MM.1S (cell line): ENCODE results near the gene IPCEF1.

ENCODE experiments used
- DNase-seq: peaks from one replicate; pipeline ENCODE4 v3.0.0-alpha.2; 2015
- H2AFZ ChIP-seq: fragments of 300-600 bp; sonication (generic); 2 replicates; pipeline ENCODE4 v1.6.0; 2016; ENCODE audit warnings: antibody characterized with exemption, low read length
- H3F3A ChIP-seq: fragments of 300-600 bp; sonication (generic); 2 replicates; pipeline ENCODE4 v1.6.1; 2016; ENCODE audit warnings: mild to moderate bottlenecking, antibody characterized with exemption, low read length, moderate library complexity, mixed read lengths; ENCODE audit not compliant: insufficient read depth
- H3K27ac ChIP-seq: fragments of 300-600 bp; sonication (generic); 2 replicates; pipeline ENCODE4 v1.5.1; 2016; ENCODE audit warnings: mild to moderate bottlenecking, low read length
- H3K27me3 ChIP-seq: fragments of 300-600 bp; sonication (generic); replicated peaks from 2 replicates; pipeline ENCODE4 v1.6.0; 2016; ENCODE audit warnings: low read length; ENCODE audit not compliant: insufficient read depth
- H3K36me3 ChIP-seq: fragments of 300-600 bp; sonication (generic); replicated peaks from 2 replicates; pipeline ENCODE4 v1.6.1; 2016; ENCODE audit warnings: mild to moderate bottlenecking, low read length, mixed read lengths; ENCODE audit not compliant: insufficient read depth
- H3K4me1 ChIP-seq: fragments of 300-600 bp; sonication (generic); 2 replicates; pipeline ENCODE4 v1.6.1; 2016; ENCODE audit warnings: low read length, mixed read lengths
- H3K4me2 ChIP-seq: fragments of 300-600 bp; sonication (generic); 2 replicates; pipeline ENCODE4 v1.6.0; 2016; ENCODE audit warnings: low read depth, low read length
- H3K4me3 ChIP-seq: fragments of 300-600 bp; sonication (generic); 2 replicates; pipeline ENCODE4 v1.5.1; 2016; ENCODE audit warnings: low read length, mixed read lengths
- H3K79me2 ChIP-seq: fragments of 300-600 bp; sonication (generic); 2 replicates; pipeline ENCODE4 v1.6.1; 2016; ENCODE audit warnings: mixed run types, low read length, mixed read lengths
- H3K9ac ChIP-seq: fragments of 300-600 bp; sonication (generic); 2 replicates; pipeline ENCODE4 v1.6.1; 2016; ENCODE audit warnings: low read length, mixed read lengths
- H3K9me2 ChIP-seq: fragments of 300-600 bp; sonication (generic); replicated peaks from 2 replicates; pipeline ENCODE4 v1.6.1; 2016; ENCODE audit warnings: mild to moderate bottlenecking, low read length, mixed read lengths; ENCODE audit not compliant: insufficient read depth
- H3K9me3 ChIP-seq: fragments of 300-600 bp; sonication (generic); replicated peaks from 2 replicates; pipeline ENCODE4 v1.6.1; 2016; ENCODE audit warnings: mild to moderate bottlenecking, low read length, mixed read lengths; ENCODE audit not compliant: insufficient read depth
- H4K20me1 ChIP-seq: fragments of 300-600 bp; sonication (generic); 2 replicates; pipeline ENCODE4 v1.6.1; 2016; ENCODE audit warnings: mild to moderate bottlenecking, low read length, moderate library complexity, mixed read lengths; ENCODE audit not compliant: insufficient read depth
- CTCF ChIP-seq: fragments of 300-600 bp; sonication (generic); IDR thresholded peaks from 2 replicates; pipeline ENCODE4 v1.5.1; 2016; ENCODE audit warnings: antibody characterized with exemption, low read length, mixed read lengths
- EZH2 ChIP-seq: fragments of 300-600 bp; sonication (generic); optimal IDR thresholded peaks from 2 replicates; pipeline ENCODE3; 2017; ENCODE audit warnings: low read depth, mild to moderate bottlenecking, antibody characterized with exemption, low read length, mixed read lengths
- EZH2phosphoT487 ChIP-seq: fragments of 300-600 bp; sonication (generic); IDR thresholded peaks from 2 replicates; pipeline ENCODE4 v1.6.1; 2018; ENCODE audit warnings: antibody characterized with exemption, low read length

The IPCEF1 gene

GRCh38 chr6:154230393-154230792 lies 126.2 kb downstream of the IPCEF1 start:
- Histone ChIP-seq H3K9me2 (no peaks in the 10 kb centered on the region), H3K4me2 (no peak overlapping the region), H3K9me3 (no peaks in the 10 kb centered on the region), H4K20me1 (no peaks in the 10 kb centered on the region), H2AFZ (no peak overlapping the region), H3K36me3 (no peaks in the 10 kb centered on the region), H3K4me3 (no peak overlapping the region), H3K79me2 (no peaks in the 10 kb centered on the region), H3K27ac (no peak overlapping the region), H3K9ac (no peak overlapping the region), H3K27me3 (no peaks in the 10 kb centered on the region), H3K4me1 (no peaks in the 10 kb centered on the region), H3F3A (no peaks in the 10 kb centered on the region)
- TF ChIP-seq EZH2, result no peak
- TF ChIP-seq EZH2phosphoT487, result no peak
- TF ChIP-seq CTCF, result no peak
- DNase-seq, result no peak

- TF ChIP-seq CTCF, result no peak
- no peak for TF ChIP-seq EZH2phosphoT487
- TF ChIP-seq EZH2, result no peak
- no peak overlapping the region for H3K27ac ChIP-seq
- no peaks in the 10 kb centered on the region for H3K4me1 ChIP-seq
- no peak for DNase-seq
- peak overlapping the region; percentile 29; the same call in 1 of the 2 replicates for H3K4me2 ChIP-seq
- no peaks in the 10 kb centered on the region for H3K9me2 ChIP-seq
- H3K27me3 ChIP-seq, result no peaks in the 10 kb centered on the region
- no peaks in the 10 kb centered on the region for H3F3A ChIP-seq
- H3K79me2 ChIP-seq, result no peaks in the 10 kb centered on the region
- H3K9me3 ChIP-seq, result no peaks in the 10 kb centered on the region
- H3K36me3 ChIP-seq, result no peaks in the 10 kb centered on the region
- no peak overlapping the region for H3K9ac ChIP-seq
- no peak overlapping the region for H3K4me3 ChIP-seq
- no peaks in the 10 kb centered on the region for H4K20me1 ChIP-seq
- no peak overlapping the region for H2AFZ ChIP-seq
Measured at GRCh38 chr6:154229786-154230185, 126.8 kb downstream of the IPCEF1 start.

GRCh38 chr6:154228521-154228905 lies 128.1 kb downstream of the IPCEF1 start:
- no peaks in the 10 kb centered on the region for H3K9me3 ChIP-seq
- no peak overlapping the region for H3K4me2 ChIP-seq
- no peak overlapping the region for H3K27ac ChIP-seq
- H3K4me1 ChIP-seq, result no peaks in the 10 kb centered on the region
- no peaks in the 10 kb centered on the region for H4K20me1 ChIP-seq
- no peaks in the 10 kb centered on the region for H3K9me2 ChIP-seq
- no peaks in the 10 kb centered on the region for H3K36me3 ChIP-seq
- no peaks in the 10 kb centered on the region for H3F3A ChIP-seq
- no peak overlapping the region for H3K9ac ChIP-seq
- H3K4me3 ChIP-seq, result no peak overlapping the region
- no peaks in the 10 kb centered on the region for H3K79me2 ChIP-seq
- no peaks in the 10 kb centered on the region for H3K27me3 ChIP-seq
- H2AFZ ChIP-seq, result no peak overlapping the region
- DNase-seq, result no peak
- TF ChIP-seq CTCF (no peak), EZH2 (no peak), EZH2phosphoT487 (no peak)
